CD4-positive, alpha-beta memory T cell (primary cell): ENCODE measurements around the gene KRTAP21-2. TPM values are rescaled to one million over a fixed set of nuclear protein-coding genes. Genes with fewer than 3 reads are reported as not detected.
A peak's percentile ranks its signal among the peaks of the same experiment; 100 is the strongest.

Source experiments
- CTCF ChIA-PET: fragments of 350-600 bp; sonication (Branson Sonifier 250); formaldehyde crosslinking; loops from one replicate; lab custom pipeline; 2021; ENCODE audit warnings: inconsistent platforms; ENCODE audit not compliant: partially characterized antibody; lab: Charles Lee
- POLR2A ChIA-PET: fragments of 350-600 bp; sonication (Branson Sonifier 250); formaldehyde crosslinking; loops from one replicate; lab custom pipeline; 2021; ENCODE audit not compliant: partially characterized antibody; lab: Charles Lee
- DNase-seq, 5 donors: peaks; one replicate each; pipeline versions ENCODE4 v3.0.0 to v3.0.0-alpha.2; 2020 to 2022; ENCODE audit warnings: mixed read lengths in 1 of 5
- H3K27ac ChIP-seq: one replicate; pipeline ENCODE4 v1.7.0; 2013; ENCODE audit warnings: low read depth, low read length
- H3K27me3 ChIP-seq: 2 replicates; pipeline ENCODE4 v1.7.0; 2013; ENCODE audit warnings: mild to moderate bottlenecking, low read length, moderate library complexity; ENCODE audit not compliant: insufficient read depth
- H3K36me3 ChIP-seq: 2 replicates; pipeline ENCODE4 v1.7.0; 2013; ENCODE audit warnings: mild to moderate bottlenecking, low read length, moderate library complexity; ENCODE audit not compliant: insufficient read depth
- H3K4me1 ChIP-seq: 2 replicates; pipeline ENCODE4 v1.7.0; 2013; ENCODE audit warnings: mild to moderate bottlenecking, low read length, moderate library complexity; ENCODE audit not compliant: insufficient read depth
- H3K4me3 ChIP-seq, 2 donors: one replicate each; pipeline ENCODE4 v1.7.0; 2013; ENCODE audit warnings: low read length in 2 of 2, mild to moderate bottlenecking in 1 of 2
- H3K9me3 ChIP-seq, 2 donors: one replicate each; pipeline ENCODE4 v1.7.0; 2013; ENCODE audit warnings: low read length in 2 of 2, control low read depth in 1 of 2; ENCODE audit not compliant: control insufficient read depth in 1 of 2
- H3K27ac Mint-ChIP-seq, 7 donors: one replicate each; pipeline ENCODE4 v1.8.0; 2020 to 2021; ENCODE audit warnings: mixed read lengths in 7 of 7, mild to moderate bottlenecking in 6 of 7, inconsistent platforms in 3 of 7, moderate library complexity in 3 of 7
- H3K27me3 Mint-ChIP-seq, 2 donors: one replicate each; pipeline ENCODE4 v1.8.0; 2020 to 2021; ENCODE audit warnings: mixed read lengths in 2 of 2
- H3K36me3 Mint-ChIP-seq, 2 donors: one replicate each; pipeline ENCODE4 v1.8.0; 2020 to 2021; ENCODE audit warnings: mixed read lengths in 2 of 2, inconsistent platforms in 1 of 2, mild to moderate bottlenecking in 1 of 2
- H3K4me1 Mint-ChIP-seq, 4 donors: one replicate each; pipeline ENCODE4 v1.8.0; 2020 to 2021; ENCODE audit warnings: mixed read lengths in 4 of 4, mild to moderate bottlenecking in 1 of 4
- H3K4me3 Mint-ChIP-seq, 8 donors: one replicate each; pipeline ENCODE4 v1.8.0; 2020 to 2021; ENCODE audit warnings: mixed read lengths in 8 of 8, mild to moderate bottlenecking in 7 of 8, moderate library complexity in 6 of 8, inconsistent platforms in 3 of 8
- H3K9me3 Mint-ChIP-seq, 8 donors: one replicate each; pipeline ENCODE4 v1.8.0; 2020 to 2021; ENCODE audit warnings: mixed read lengths in 8 of 8, mild to moderate bottlenecking in 5 of 8, inconsistent platforms in 3 of 8, moderate library complexity in 1 of 8
- intact Hi-C: fragments of 100-400 bp; cut with micrococcal nuclease; formaldehyde crosslinking; loops from one replicate; pipeline ENCODE4 v1.15.1; 2023
- polyA plus RNA-seq, 2 donors: library from polyadenylated mRNA; unstranded; fragments of 300-500 nt; fragmentation: Illumina TruSeq; gene quantifications; one replicate each; pipeline ENCODE4 v1.2.3, GENCODE V29; 2021
- total RNA-seq, 2 experiments: library from RNA; stranded (reverse); gene quantifications; one replicate each; pipeline ENCODE4 v1.2.3, GENCODE V29; 2021

KRTAP21-2 gene
- total and polyA plus RNA-seq, 4 experiments from 2014 or later: not detected

GRCh38 chr21:30740462-30740861, 6.6 kb downstream of the KRTAP21-2 start:
- H3K4me3 Mint-ChIP-seq: no peak overlapping the region
- peaks cover 0 to 2% (median 0%) of the 10 kb centered on the region in 8 donors for H3K9me3 Mint-ChIP-seq
- Histone ChIP-seq H3K36me3 (no peaks in the 10 kb centered on the region), H3K9me3 (no peaks in the 10 kb centered on the region), H3K4me1 (no peaks in the 10 kb centered on the region), H3K27me3 (no peaks in the 10 kb centered on the region), H3K4me3 (no peak overlapping the region), H3K27ac (no peak overlapping the region)
- H3K27ac Mint-ChIP-seq: no peak overlapping the region
- no peak for DNase-seq
- ChIA-PET CTCF (no interaction called here), POLR2A (no interaction called here)
- no peaks in the 10 kb centered on the region for H3K27me3 Mint-ChIP-seq
- H3K36me3 Mint-ChIP-seq: no peaks in the 10 kb centered on the region
- no peaks in the 10 kb centered on the region for H3K4me1 Mint-ChIP-seq
- intact Hi-C loops: no loop called here

- Histone ChIP-seq H3K27ac (no peak overlapping the region), H3K27me3 (no peaks in the 10 kb centered on the region), H3K4me1 (no peaks in the 10 kb centered on the region), H3K36me3 (no peaks in the 10 kb centered on the region), H3K4me3 (no peak overlapping the region), H3K9me3 (no peaks in the 10 kb centered on the region)
- Mint-ChIP-seq H3K36me3 (no peaks in the 10 kb centered on the region), H3K9me3 (peaks cover 0 to 8% (median 0%) of the 10 kb centered on the region in 8 donors), H3K4me1 (no peaks in the 10 kb centered on the region), H3K4me3 (no peak overlapping the region), H3K27me3 (no peaks in the 10 kb centered on the region), H3K27ac (no peak overlapping the region)
- DNase-seq: no peak
- ChIA-PET CTCF (no interaction called here), POLR2A (no interaction called here)
- intact Hi-C loops: no loop called here
Measured at GRCh38 chr21:30733026-30733425, 14.0 kb downstream of the KRTAP21-2 start.

GRCh38 chr21:30726726-30727125, 20.3 kb downstream of the KRTAP21-2 start:
- intact Hi-C loops: no loop called here
- peaks cover 0 to 3% of the 10 kb centered on the region in 2 donors for H3K9me3 ChIP-seq
- no peaks in the 10 kb centered on the region for H3K36me3 ChIP-seq
- H3K27ac ChIP-seq: no peak overlapping the region
- POLR2A ChIA-PET: no interaction called here
- no peak overlapping the region for H3K27ac Mint-ChIP-seq
- H3K36me3 Mint-ChIP-seq: no peaks in the 10 kb centered on the region
- H3K4me3 ChIP-seq: no peak overlapping the region
- no peak for DNase-seq
- no peaks in the 10 kb centered on the region for H3K4me1 ChIP-seq
- no peak overlapping the region for H3K4me3 Mint-ChIP-seq
- no peaks in the 10 kb centered on the region for H3K27me3 ChIP-seq
- no peaks in the 10 kb centered on the region for H3K4me1 Mint-ChIP-seq
- peaks cover 0 to 4% of the 10 kb centered on the region in 2 donors for H3K27me3 Mint-ChIP-seq
- CTCF ChIA-PET: no interaction called here
- peaks cover 0 to 8% (median 0%) of the 10 kb centered on the region in 8 donors for H3K9me3 Mint-ChIP-seq

- Histone ChIP-seq H3K4me1 (no peaks in the 10 kb centered on the region), H3K27me3 (no peaks in the 10 kb centered on the region), H3K27ac (no peak overlapping the region), H3K36me3 (no peaks in the 10 kb centered on the region), H3K9me3 (no peaks in the 10 kb centered on the region), H3K4me3 (no peak overlapping the region)
- Mint-ChIP-seq H3K36me3 (no peaks in the 10 kb centered on the region), H3K9me3 (no peaks in the 10 kb centered on the region), H3K27me3 (peaks cover 0 to 3% of the 10 kb centered on the region in 2 donors), H3K4me3 (no peak overlapping the region), H3K4me1 (peaks cover 0 to 9% (median 5%) of the 10 kb centered on the region in 4 donors), H3K27ac (no peak overlapping the region)
- intact Hi-C loops: no loop called here
- no peak for DNase-seq
- ChIA-PET CTCF (no interaction called here), POLR2A (no interaction called here)
Measured at GRCh38 chr21:30719401-30719800, 27.7 kb downstream of the KRTAP21-2 start.

- Histone ChIP-seq H3K36me3 (no peaks in the 10 kb centered on the region), H3K4me3 (no peak within 1 kb of the TSS), H3K27ac (no peak within 1 kb of the TSS), H3K4me1 (no peaks in the 10 kb centered on the region), H3K9me3 (no peaks in the 10 kb centered on the region), H3K27me3 (no peaks in the 10 kb centered on the region)
- POLR2A ChIA-PET: no interaction called here
- Mint-ChIP-seq H3K9me3 (peaks cover 0 to 2% (median 0%) of the 10 kb centered on the region in 8 donors), H3K27me3 (peaks cover 0 to 3% of the 10 kb centered on the region in 2 donors), H3K4me3 (peak within 1 kb of the TSS in 1 of 8 donors; percentile 27), H3K27ac (peak within 1 kb of the TSS in 1 of 7 donors; percentile 62), H3K4me1 (peaks cover 0 to 9% (median 5%) of the 10 kb centered on the region in 4 donors), H3K36me3 (no peaks in the 10 kb centered on the region)
- CTCF ChIA-PET: no interaction called here
- DNase-seq: no peak
- intact Hi-C loops: no loop called here
Measured at GRCh38 chr21:30718239-30718909, 28.7 kb downstream of the KRTAP21-2 start, which contains the start of gene KRTAP21-3. KRTAP21-3 (minus strand) TSS chr21:30718777; CDS start chr21:30718759, 18 bp downstream.

- no peaks in the 10 kb centered on the region for H3K9me3 ChIP-seq
- Mint-ChIP-seq H3K4me3 (no peak overlapping the region), H3K9me3 (peaks cover 0 to 2% (median 0%) of the 10 kb centered on the region in 8 donors), H3K36me3 (no peaks in the 10 kb centered on the region), H3K27me3 (no peaks in the 10 kb centered on the region), H3K27ac (peak overlapping the region in 1 of 7 donors; percentile 61), H3K4me1 (peaks cover 0 to 9% (median 5%) of the 10 kb centered on the region in 4 donors)
- no peaks in the 10 kb centered on the region for H3K27me3 ChIP-seq
- ChIA-PET POLR2A (no interaction called here), CTCF (no interaction called here)
- DNase-seq: no peak
- H3K4me3 ChIP-seq: no peak overlapping the region
- no peaks in the 10 kb centered on the region for H3K36me3 ChIP-seq
- no peak overlapping the region for H3K27ac ChIP-seq
- intact Hi-C loops: no loop called here
- H3K4me1 ChIP-seq: no peaks in the 10 kb centered on the region
Measured at GRCh38 chr21:30717105-30717504, 30.0 kb downstream of the KRTAP21-2 start.

GRCh38 chr21:30714946-30715345, 32.1 kb downstream of the KRTAP21-2 start:
- Histone ChIP-seq H3K9me3 (no peaks in the 10 kb centered on the region), H3K4me3 (no peak overlapping the region), H3K27ac (no peak overlapping the region), H3K27me3 (no peaks in the 10 kb centered on the region), H3K4me1 (no peaks in the 10 kb centered on the region), H3K36me3 (no peaks in the 10 kb centered on the region)
- no peak for DNase-seq
- no peak overlapping the region for H3K27ac Mint-ChIP-seq
- POLR2A ChIA-PET: no interaction called here
- H3K4me1 Mint-ChIP-seq: peaks cover 0 to 9% (median 5%) of the 10 kb centered on the region in 4 donors
- H3K36me3 Mint-ChIP-seq: no peaks in the 10 kb centered on the region
- CTCF ChIA-PET: no interaction called here
- peaks cover 0 to 2% (median 0%) of the 10 kb centered on the region in 8 donors for H3K9me3 Mint-ChIP-seq
- intact Hi-C loops: no loop called here
- no peaks in the 10 kb centered on the region for H3K27me3 Mint-ChIP-seq
- H3K4me3 Mint-ChIP-seq: no peak overlapping the region
